ENCODE data around the gene CCL20.

DNA sequence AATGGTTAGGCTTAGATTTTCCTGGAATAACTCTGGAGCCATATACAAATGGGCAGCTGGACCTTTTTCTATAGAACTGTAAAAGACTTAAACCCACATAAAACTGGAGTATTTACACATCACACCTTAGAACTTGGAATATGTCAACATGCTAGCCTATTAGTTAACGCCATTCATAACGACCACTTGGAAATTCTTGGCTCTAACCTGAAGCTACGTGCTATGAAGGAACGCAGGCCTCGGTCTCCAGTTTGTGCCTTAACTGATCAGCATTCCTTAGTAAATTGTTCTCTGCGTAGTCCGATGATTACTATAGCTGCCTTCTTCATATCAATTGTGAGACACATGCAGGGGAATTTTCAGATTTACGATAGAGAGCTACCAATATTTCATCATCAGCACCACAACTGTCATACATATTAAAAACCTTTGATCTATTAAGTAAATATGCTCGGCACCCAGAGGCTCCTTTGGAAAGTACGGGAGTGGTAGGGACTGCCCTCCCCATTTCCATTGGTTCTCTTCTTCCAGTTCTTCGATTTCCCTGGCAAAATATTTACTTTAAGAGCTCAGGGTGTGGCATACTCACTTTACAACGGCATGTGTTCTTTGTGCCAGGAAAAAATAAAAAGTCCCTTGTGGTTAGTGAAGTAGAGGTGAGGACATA lies 17.5 kb upstream of the CCL20 start:
- TF ChIP-seq POLR2A (IDR thresholded peaks at IDR 0.05): no peak
- peak in 1 of 6 experiments; percentile 4 for TF ChIP-seq CTCF (IDR thresholded peaks at IDR 0.05)

Measured in Peyer's patch (tissue), 4 donors.